GM18505 (cell line): ENCODE measurements around the gene PIM3.

Experiments used
- ATAC-seq: cut with Tn5 transposase; IDR thresholded peaks from one replicate; pipeline ENCODE4 v1.9.1; 2021; ENCODE audit not compliant: unreplicated experiment
- POLR2A ChIP-seq: IDR thresholded peaks from 4 replicates; pipeline ENCODE4 v1.6.1; 2011; ENCODE audit warnings: borderline replicate concordance; ENCODE audit not compliant: insufficient read depth, insufficient read length; ENCODE audit errors: extremely low read depth

Gene PIM3

DNA sequence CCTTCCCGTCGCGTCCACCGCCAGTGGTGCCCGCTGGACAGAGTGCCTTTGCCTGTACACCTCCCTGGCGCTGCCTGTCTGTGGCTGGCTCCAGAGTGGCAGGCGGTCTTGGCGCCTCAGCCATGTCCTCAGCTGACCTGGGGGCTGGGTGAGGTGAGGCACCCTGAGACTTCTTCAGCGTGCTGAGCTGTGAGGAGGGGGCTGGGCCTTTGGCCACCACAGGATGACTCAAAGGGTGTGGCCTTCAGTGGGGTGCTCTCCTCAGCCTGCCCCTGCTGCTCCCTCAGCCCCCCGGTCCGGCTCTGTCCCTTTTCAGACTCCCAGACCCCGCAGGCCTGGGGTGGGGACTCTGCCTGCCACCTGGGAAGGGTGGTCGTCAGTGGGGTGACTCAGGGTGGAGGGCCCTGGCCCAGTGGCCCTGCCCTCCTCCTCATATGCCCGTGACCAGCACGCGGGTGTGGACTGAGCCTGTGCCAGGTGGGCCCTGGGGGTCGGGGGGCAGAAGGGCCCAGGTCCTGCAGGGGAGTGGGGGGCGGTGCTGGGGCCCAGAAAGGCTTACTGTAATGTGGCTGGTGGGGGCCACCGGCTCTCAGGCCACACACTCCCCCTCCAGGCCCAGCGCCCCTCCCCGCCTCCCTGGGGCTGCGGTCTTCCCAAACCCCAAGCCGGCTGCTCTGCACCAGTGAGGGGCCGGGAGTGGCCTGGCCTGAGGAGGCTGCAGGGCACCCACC lies 26.2 kb upstream of the PIM3 start:
- no peak for TF ChIP-seq POLR2A
- no peak for ATAC-seq

DNA sequence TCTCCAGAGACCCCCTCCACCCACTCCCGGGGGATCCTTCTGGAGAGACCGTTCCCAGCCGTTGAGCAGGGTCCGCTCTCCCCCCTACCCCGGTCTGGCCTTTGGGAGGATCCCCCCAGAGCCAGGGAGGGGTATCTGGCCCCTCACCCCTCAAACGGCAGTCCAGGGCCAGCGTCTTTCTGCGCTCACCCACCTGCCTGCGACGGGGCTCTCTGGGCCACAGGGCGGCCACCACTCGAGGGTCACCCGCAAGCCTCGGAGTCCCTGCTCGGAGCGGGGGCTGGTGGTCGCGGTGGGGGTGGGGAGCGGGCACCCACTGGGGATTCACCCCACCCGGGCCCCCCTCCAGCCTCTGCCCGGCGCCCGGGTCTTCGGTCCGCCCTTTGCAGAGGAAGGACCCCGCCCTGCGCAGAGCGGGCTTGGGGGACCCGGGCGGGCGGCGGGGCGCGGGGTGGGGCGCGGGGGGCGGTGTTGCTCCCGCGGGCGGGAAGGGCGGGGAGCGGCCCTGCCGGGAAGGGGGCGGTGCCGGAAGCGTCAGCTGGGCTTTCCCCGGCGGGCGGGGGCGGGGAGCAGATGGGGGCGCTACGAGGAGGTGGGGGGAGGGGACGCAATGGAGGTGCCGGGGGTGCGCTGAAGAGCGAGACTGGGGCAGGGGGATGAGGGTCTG lies 25.5 kb upstream of the PIM3 start:
- TF ChIP-seq POLR2A, result no peak
- no peak for ATAC-seq

DNA sequence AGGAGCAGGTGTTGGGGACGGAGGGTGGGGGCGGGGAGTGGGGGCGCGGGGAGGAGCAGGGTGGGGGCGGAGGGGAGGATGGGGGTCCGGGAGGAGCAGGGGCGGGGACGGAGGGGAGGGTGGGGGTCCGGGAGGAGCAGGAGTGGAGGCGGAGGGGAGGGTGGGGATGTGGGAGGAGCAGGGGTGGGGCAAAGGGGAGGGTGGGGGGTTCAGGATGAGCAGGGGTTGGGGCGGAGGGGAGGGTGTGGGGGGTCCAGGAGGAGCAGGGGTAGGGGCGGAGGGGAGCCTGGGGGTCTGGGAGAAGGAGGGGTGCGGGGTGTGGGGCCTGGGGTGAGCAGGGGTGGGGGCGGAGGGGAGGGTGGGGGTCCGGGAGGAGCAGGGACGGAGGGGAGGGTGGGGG lies 25.0 kb upstream of the PIM3 start:
- ATAC-seq, result no peak
- no peak for TF ChIP-seq POLR2A

DNA sequence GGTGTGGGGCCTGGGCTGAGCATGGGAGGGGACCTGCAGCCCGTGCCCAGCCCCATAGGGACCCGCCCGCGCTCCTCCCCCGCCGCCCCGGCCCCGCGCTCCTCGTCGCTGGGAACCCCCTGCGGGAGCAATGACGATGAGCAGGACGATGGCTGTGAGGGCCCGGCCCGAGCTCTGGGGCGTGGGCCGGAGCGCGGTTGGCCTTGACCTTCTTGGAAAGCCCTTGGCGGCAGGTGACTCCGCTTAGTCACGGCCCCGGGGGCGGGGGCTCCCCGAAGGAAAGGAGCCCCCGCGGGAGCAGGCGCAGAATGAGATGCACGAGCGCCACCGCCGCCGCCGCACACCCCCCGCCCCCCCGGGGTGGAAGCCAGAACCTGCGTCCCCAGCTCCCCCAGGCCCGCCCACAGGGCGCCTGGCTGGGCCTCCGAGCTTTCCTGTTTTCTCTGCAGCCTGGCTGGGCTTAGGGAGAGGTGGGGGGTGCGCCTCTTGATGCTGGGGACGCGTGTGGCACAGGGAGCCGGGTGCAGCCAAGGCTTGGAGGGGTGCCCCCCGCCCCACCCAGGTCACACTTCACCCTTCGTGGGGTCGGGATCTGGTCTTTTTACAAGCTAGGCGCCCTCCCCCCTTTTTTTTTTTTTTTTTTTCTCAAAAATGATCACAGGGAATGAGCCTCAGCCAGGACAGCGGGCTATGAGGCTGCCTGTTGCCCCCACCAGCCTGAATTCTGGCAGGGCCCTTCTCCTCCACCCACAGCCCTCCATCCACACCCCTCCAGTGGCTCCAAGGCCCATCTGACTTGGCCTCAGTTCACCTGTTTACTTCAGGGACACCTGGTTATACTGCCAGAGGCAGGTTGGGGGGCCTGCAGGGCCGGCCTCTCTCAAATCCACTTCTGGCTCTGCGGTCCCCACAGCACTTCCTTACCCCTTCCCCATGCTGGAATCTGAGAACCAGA lies 24.3 kb upstream of the PIM3 start:
- ATAC-seq, result peak; percentile 53
- peak; percentile 59 for TF ChIP-seq POLR2A

DNA sequence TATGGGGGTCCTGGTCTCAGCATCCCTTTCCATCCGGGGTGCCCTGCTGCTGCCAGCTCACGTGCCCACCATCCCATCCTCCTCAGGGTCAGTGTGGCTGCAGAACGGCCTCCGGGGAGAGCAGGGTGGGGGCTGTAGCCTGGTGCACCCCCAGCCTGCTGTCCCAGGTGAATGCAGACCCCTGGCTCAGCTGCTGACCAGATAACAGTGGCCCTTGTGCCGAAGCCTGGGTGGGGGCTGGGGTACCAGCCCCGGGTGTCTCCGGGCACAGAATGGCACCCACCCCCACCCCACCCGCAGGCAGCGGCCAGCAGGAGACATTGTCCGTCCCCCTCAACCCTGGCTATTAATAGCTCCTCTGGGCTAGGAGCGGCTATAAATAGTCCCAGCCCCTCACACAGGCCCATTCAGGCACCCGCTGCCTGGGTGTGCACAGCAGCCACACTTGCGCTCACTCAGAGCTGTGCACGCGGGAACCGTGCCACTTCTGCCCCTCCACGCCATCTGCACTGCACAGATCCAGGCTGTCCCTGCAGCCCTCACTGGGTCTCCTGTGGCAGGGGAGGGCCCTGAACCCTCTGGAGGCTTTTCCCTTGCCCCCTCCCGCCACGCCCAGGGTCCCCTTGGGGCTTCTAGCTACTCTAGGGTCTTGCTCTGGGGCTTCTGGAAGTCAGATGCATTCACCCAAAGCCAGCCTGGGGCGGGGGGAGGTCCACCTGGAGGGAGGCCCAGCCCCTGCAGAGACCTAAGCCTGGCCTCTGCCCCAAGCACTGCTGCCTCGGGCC lies 23.4 kb upstream of the PIM3 start:
- no peak for ATAC-seq
- no peak for TF ChIP-seq POLR2A

DNA sequence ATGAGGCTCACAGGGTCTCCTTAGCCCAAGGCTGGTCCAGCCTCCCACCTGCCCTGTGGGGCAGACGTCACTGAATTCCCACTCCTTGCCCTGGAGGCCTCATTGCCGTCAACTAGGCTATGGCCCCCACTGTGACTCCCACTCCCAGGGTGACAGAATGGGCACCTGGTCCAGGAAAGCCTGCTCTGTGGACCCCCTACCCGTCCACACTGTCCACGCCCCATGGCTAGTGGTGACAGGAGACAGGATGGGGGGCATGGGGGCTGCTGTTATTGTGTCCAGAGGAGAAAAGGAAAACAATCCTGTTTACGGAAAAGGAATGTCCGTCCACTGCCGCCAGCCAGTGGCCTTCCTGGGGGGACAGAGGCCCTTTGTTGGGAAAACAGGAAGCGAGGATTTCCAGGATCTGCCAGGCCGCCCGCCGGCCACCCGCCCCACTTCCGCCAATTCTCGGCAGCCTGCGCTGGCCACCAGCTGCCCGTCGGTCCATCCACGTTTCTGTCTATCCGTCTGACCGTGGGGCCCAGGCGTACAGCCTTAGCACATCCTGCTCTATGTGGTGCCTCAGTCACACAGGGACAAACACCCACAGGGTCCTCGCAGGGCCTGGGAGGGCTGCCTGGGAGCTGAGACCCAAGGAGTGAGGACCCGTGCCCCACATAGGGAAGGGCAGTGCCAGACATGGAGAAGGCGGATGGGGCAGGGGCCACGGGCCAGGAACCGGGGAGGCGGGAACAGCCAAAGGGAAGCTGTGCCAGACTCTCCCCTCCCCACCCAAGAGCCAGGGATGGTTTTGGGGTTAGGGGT lies 22.6 kb upstream of the PIM3 start:
- ATAC-seq, result no peak
- TF ChIP-seq POLR2A, result no peak

DNA sequence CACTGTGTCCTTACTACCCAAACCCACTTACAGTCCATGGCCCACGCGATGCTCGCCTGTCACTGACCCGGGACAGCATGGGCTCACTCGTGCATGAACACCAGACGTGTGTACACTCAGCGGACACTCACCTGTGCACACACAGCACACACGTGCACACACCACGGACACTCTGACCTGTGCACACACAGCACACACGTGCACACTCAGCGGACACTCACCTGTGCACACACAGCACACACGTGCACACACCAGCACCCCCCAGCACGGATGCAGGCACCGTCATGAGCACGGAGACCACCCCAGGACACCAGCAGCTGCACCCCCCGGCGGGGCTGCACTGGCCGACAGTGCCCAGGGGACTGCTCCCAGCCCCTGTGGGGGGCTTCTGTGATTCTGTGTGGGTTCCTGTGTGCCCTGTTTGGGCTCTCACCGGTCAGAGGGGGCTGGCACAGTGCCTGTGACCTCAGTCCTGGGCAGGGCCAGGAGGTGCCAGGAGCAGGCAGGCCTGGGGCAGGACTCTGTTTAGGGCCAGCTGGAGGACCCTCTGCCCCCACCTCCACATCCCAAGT lies 21.9 kb upstream of the PIM3 start:
- ATAC-seq, result no peak
- TF ChIP-seq POLR2A, result no peak

DNA sequence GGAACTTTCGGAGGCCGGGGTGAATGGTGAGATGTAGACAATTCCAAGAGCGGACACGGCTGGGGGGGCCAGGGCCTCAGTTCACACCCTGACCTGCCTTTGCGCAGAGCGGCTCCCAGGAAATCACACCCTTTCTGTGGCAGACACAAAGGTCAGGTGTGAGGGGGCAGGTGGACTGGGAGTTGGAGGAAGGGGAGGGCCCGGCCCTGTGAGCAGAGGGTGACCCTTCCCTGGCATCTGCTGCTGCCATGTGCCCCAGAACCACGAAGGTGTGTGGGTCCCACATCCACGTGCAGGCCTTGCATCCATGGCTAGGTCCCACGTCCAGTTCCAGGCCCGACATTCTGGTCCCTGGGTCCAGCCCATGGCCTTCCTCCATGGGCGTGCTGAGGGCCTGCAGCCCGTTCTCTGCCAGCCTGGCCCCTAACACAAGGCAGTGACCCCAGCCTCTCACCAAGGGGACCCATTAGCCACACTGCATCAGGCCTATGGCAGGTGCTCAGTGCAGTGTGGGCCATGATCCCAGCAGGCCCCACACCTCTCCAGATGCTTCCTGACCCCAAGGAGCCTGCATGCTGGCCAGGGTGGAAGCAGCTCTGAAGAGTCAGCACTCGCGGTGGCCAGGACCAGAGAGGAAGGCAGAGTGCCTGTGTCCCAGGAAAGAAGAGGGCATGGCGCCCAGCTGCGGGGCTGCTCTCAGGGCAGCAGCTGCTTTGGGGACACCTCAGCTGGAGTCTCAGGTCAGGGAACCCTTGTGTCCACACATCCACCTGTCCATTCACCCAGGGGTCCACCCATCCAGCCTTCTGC lies 18.9 kb upstream of the PIM3 start:
- no peak for ATAC-seq
- no peak for TF ChIP-seq POLR2A

DNA sequence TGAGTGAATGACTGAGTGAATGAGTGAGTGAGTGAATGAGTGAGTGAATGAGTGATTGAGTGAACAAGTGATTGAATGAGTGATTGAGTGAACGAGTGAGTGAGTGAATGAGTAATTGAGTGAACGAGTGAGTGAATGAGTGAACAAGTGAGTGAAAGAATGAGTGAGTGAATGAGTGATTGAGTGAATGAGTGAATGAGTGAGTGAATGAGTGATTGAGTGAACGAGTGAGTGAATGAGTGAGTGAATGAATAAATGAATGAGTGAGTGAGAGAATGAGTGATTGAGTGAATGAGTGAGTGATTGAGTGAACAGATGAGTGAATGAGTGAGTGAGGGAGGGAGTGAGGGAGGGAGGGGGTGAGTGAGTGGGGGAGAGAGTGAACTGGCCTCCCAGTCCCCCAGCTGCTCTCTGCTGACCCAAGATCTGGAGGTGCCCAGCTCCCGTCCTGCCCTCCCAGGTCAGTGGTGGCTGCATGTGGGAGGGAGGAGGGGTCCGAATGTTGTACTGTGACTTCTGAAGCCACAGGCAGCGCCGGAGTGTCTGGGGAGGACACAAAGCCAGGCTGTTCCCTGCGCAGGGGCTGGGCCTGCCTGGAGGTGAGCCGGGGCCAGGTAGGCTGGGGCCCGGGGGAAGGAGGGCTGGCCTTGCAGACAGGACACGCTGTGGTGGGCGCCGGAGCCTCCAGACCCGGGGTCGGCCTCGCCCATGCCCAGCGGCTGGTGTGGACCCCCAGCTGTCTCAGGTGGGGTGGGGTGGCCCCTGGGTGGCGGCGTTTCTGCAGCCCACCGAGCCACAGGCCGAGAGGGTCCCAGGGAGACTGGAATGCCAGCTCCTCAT lies 17.8 kb upstream of the PIM3 start:
- TF ChIP-seq POLR2A, result no peak
- no peak for ATAC-seq

DNA sequence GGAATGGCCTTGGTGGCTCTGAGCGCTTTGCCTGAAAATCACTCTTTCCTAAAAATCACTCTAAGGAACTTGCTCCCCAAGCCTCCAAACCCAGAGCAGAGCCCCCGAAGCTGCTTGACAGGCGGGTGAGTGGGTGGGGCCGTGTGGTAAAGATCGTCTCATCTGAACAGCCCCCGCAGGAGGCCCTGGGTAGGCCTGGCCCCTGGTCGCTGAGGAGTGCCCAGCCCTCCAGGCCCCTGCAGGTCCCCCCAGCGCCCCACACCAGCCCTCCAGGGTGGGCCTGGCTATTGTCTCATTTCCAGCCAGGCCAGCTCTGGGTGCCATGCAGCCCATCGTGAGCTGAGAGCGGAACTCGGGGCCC lies 17.2 kb upstream of the PIM3 start:
- TF ChIP-seq POLR2A, result no peak
- no peak for ATAC-seq
